GM23338 (cell line): ENCODE measurements around the gene SLC4A5.

Source experiments
- CREB1 ChIP-seq: fragments of 250-450 bp; sonication (Bioruptor Pico); IDR thresholded peaks from 2 replicates; pipeline ENCODE4 v1.5.0; 2020; ENCODE audit warnings: low read depth, mild to moderate bottlenecking, moderate library complexity
- CTCF ChIP-seq, 2 experiments: fragments of 200-600 bp in 1 of 2; sonication (generic) in 1 of 2; conservative IDR thresholded peaks; 2 replicates each; pipeline versions ENCODE4 v1.5.1 to v1.6.1; 2016 to 2017; ENCODE audit warnings: antibody characterized with exemption in 2 of 2, low read depth in 2 of 2, mild to moderate bottlenecking in 2 of 2, moderate library complexity in 1 of 2
- EZH2 ChIP-seq: fragments of 200-600 bp; sonication (generic); IDR thresholded peaks from one replicate; pipeline ENCODE4 v1.8.0; 2017; ENCODE audit warnings: antibody characterized with exemption, mild to moderate bottlenecking, low read depth; ENCODE audit not compliant: unreplicated experiment
- EZH2phosphoT487 ChIP-seq: fragments of 200-600 bp; sonication (generic); IDR thresholded peaks from one replicate; pipeline ENCODE4 v1.8.1; 2018; ENCODE audit warnings: antibody characterized with exemption; ENCODE audit not compliant: unreplicated experiment
- JUNB ChIP-seq: IDR thresholded peaks from one replicate; pipeline ENCODE4 v1.6.1; 2016; ENCODE audit warnings: antibody characterized with exemption; ENCODE audit not compliant: unreplicated experiment
- NANOG ChIP-seq: IDR thresholded peaks from 2 replicates; pipeline ENCODE4 v1.6.1; 2016; ENCODE audit warnings: antibody characterized with exemption, borderline replicate concordance
- POLR2AphosphoS5 ChIP-seq: IDR thresholded peaks from 2 replicates; pipeline ENCODE4 v1.6.1; 2016; ENCODE audit warnings: antibody characterized with exemption, low read depth
- REST ChIP-seq: IDR thresholded peaks from one replicate; pipeline ENCODE4 v1.6.1; 2018; ENCODE audit warnings: antibody characterized with exemption; ENCODE audit not compliant: unreplicated experiment
- STAT1 ChIP-seq: IDR thresholded peaks from one replicate; pipeline ENCODE4 v1.6.1; 2016; ENCODE audit warnings: antibody characterized with exemption; ENCODE audit not compliant: unreplicated experiment
- ZNF114 ChIP-seq: fragments of 250-450 bp; sonication (Bioruptor Pico); IDR thresholded peaks from 2 replicates; pipeline ENCODE4 v1.5.0; 2020; ENCODE audit warnings: mild to moderate bottlenecking, moderate library complexity
- ZNF462 ChIP-seq: fragments of 250-450 bp; sonication (Bioruptor Pico); IDR thresholded peaks from 2 replicates; pipeline ENCODE4 v1.5.0; 2020; ENCODE audit warnings: mild to moderate bottlenecking, moderate library complexity
- TF ChIP-seq, protein P1 (sequence below): IDR thresholded peaks from 2 replicates; pipeline ENCODE4 v1.6.1; 2016; ENCODE audit warnings: antibody characterized with exemption

DNA sequence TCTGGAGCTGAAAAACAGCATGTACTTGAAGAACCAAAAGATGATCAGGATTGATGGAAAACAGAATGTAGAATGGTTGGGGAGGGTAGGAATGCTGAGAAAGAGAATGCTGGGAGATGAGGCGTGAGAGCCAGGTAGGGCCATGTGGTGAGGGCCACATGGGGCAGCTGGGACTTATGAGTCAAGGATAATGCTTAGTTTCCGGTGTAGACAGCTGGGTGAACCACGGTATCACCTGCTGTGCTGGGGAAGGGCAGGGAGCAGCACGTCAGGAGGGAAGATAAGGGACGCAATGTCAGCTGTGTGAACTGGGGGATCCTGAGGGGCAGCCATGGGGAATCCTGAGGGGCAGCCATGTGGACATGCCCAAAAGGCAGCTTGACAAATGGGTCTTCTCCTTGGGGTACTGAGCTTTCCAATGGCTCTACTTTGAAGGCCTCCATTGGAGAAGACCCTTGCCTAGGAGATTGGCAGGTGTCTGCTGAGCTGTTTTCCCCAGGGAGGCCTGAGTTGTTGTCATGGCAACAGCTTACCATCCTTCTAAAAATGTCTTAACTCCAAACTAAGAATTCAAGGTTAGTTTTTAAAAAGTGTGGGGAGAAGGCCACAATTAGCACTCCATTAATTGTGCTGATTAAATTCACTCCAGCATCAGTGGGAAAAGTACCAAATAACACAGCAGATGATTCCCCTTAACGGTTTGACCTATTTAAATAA is 93.7 kb downstream of the SLC4A5 start:
- TF ChIP-seq EZH2: no peak
- no peak for TF ChIP-seq CTCF (conservative IDR thresholded peaks at IDR 0.05; ENCODE audit: low read depth in 2 of 2)
- TF ChIP-seq NANOG: no peak
- no peak for TF ChIP-seq POLR2AphosphoS5
- no peak for TF ChIP-seq REST
- TF ChIP-seq EZH2phosphoT487: no peak
- TF ChIP-seq, protein P1, sequence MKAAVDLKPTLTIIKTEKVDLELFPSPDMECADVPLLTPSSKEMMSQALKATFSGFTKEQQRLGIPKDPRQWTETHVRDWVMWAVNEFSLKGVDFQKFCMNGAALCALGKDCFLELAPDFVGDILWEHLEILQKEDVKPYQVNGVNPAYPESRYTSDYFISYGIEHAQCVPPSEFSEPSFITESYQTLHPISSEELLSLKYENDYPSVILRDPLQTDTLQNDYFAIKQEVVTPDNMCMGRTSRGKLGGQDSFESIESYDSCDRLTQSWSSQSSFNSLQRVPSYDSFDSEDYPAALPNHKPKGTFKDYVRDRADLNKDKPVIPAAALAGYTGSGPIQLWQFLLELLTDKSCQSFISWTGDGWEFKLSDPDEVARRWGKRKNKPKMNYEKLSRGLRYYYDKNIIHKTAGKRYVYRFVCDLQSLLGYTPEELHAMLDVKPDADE: no peak
- no peak for TF ChIP-seq ZNF114 (CRISPR knock-in tag)
- no peak for TF ChIP-seq CREB1 (CRISPR knock-in tag)
- no peak for TF ChIP-seq JUNB
- TF ChIP-seq STAT1: no peak
- no peak for TF ChIP-seq ZNF462 (CRISPR knock-in tag)
